GM04504 (cell line): Measurements from ENCODE around the gene PHLPP2.

Experiments
- DNase-seq: peaks from one replicate; pipeline ENCODE4 v3.0.0-alpha.2; 2012; ENCODE audit warnings: low read depth

PHLPP2 gene, protein sequence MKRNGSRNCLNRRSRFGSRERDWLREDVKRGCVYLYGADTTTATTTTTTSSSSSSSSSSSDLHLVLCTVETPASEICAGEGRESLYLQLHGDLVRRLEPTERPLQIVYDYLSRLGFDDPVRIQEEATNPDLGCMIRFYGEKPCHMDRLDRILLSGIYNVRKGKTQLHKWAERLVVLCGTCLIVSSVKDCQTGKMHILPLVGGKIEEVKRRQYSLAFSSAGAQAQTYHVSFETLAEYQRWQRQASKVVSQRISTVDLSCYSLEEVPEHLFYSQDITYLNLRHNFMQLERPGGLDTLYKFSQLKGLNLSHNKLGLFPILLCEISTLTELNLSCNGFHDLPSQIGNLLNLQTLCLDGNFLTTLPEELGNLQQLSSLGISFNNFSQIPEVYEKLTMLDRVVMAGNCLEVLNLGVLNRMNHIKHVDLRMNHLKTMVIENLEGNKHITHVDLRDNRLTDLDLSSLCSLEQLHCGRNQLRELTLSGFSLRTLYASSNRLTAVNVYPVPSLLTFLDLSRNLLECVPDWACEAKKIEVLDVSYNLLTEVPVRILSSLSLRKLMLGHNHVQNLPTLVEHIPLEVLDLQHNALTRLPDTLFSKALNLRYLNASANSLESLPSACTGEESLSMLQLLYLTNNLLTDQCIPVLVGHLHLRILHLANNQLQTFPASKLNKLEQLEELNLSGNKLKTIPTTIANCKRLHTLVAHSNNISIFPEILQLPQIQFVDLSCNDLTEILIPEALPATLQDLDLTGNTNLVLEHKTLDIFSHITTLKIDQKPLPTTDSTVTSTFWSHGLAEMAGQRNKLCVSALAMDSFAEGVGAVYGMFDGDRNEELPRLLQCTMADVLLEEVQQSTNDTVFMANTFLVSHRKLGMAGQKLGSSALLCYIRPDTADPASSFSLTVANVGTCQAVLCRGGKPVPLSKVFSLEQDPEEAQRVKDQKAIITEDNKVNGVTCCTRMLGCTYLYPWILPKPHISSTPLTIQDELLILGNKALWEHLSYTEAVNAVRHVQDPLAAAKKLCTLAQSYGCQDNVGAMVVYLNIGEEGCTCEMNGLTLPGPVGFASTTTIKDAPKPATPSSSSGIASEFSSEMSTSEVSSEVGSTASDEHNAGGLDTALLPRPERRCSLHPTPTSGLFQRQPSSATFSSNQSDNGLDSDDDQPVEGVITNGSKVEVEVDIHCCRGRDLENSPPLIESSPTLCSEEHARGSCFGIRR (N-terminal part only)

DNA sequence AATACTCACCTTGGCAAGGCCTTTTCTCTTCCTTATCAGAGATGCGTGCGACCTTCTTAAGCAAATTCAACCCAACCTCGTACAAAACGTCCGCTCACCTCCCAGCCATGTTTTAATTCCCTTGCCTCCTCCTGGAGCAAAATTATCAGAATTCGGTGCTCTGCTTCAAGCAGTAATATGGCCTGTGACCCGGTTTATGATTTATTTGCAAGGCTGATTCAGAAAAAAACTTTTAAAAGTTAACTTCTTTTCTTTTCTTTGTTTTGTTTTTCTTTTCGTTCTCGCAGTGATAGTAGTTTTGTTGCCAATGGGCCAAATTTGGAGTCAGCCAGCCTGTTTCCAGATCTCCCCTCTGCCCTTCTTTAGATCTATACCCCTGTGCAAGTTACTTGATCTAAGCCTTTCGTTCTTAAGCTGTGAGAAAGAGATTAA, at the start of gene PHLPP2:
TSS of gene PHLPP2 (minus strand) at position 382 of the 432 bp plus-strand sequence. CDS start 9,906 bp downstream, outside the sequence.
- DNase-seq: no peak

DNA sequence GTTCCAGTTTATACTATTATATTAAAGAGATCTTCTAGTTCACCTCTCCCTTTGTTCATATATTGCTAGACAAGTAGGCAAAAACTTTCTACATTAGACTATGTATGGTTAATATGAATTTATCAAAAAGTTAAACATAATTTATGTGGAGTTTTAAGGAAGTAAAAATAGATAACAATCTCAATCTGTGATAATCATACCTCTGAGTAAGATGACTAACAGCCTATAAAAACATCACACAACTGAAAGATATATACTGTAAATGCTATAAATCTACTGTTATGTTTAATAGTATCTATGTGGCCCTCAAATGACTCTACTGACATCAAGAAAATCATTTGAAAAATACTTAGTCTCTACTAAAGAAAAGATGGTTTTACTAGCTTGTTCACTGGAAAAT, 47.1 kb upstream of the PHLPP2 start:
- no peak for DNase-seq

DNA sequence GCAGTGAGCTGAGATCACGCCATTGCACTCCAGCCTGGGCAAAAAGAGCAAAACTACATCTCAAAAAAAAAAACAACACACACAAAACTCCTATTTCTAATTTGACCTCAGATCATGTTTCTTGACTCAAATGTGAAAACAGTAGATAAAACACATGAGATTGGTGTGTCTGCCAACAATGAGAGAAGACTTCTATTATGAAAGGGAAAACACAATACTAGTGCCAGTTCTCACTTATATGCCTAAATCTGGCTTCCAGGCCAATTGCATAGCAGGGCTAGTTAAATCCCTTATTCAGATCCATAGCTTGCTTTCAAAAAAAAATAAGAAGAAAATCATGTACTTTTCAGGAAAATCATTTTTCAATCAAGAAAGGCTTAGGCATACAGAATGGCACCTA, 44.7 kb upstream of the PHLPP2 start:
- no peak for DNase-seq

DNA sequence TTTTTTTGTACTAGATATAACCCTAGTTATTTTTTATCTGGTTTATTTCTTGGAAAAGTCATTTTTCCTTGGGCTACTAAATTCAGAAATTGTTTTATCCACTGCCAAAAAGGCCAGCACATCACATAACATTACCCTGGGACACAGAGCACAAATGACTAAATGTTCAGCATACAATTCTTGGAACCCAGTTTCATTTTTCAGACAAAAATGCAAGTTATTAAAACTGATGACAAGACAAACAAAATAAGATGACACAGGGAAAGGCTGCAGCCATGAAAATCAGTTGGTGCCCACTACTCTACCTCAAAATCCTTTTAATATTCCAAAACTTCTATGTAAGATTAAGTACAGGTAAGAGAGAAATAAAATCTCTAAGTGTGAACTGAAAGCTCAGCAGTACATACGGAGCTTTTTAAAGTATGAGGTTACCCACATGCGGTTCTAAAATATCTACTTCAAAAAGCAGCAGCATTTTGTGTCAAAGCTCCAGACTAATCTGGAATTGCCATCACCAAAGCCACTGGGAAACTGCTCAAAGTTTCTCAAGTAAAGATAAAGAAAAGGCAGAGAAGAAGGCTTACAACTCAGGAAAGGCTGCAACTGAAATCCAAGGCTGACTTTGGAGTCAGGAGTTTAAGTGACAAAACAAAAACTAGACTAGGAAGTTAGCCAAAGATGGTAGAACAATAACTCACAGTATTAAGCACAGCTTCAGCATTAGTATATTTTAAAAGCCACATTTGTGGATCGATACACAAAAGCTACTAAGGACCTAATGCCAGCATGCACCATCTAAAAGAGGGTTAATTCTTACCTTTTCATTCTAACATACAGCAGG, 42.8 kb upstream of the PHLPP2 start:
- DNase-seq: no peak

DNA sequence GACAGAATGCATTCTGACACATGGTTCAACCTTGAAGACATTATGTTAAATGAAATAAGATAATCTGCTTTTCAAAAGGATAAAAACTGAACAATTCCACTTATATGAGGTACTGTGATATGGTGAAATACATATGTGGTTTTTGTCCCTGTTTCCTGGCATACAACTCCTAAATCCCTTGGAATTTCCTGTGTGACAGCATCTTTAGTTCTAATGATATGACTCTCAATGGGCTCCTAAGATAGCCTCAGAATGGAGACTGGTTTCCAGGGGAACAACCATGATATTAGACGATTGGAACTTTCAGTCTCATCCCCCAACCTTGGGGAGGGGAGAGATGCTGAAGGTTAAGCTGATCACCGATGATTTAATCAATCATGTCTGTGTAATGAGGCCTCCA, 37.7 kb upstream of the PHLPP2 start:
- peak; percentile 33 for DNase-seq

DNA sequence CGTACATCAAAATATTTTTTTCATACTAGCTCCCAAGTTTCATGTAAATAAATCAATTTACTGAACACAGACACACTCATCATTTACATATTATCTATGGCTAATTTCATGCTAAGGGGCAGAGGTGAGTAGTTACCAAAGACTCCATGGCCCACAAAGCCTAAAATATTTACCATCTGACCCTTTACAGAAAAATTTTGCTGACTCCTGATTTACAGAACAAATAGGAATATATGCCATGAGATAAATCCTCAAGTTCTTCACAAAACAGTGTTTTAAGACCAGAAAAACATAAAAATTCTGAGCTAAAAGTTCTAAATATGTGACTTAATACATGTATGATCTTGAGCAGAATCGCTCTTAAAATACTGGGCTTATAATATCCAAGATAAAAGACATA, 36.6 kb upstream of the PHLPP2 start:
- no peak for DNase-seq

DNA sequence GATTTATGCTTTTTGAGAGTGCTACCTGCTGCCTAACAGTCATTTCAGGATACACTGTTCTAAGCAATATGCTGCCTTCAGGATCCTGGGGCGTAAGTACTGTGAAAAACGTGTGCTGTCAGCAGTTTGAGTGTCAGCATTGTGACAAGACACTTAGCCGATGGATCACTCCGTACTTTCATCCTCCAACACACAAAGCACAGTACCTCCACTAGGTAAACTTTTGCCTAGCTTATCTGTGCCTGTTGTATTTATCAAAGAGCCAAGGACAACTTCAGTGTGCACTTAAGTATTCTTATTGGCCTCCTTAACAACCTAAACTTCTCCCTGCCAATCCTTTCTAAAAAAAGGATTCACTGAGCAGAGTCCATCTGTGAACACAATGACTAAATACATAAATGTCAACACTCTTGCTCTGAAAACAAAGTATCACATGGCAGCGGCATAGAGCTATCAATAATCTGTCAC, 33.8 kb upstream of the PHLPP2 start:
- DNase-seq: no peak

DNA sequence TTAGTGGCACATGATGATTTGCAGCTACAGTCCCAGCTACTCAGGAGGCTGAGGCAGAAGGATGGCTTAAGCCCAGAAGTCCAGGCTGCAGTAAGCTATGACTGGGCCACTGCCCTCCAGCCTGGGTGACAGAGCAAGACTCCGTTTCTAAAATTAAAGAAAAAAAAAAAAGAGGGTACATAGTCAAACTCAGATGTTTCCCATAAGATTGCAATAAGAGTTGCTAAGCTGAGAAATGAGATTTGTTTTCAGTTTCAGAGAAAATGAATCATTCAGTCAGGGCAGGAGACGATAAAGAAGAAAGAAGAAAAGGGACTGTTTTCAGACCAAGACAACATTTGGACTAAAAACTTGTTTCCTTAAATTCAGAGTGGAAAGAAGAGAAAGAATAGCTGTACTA, 30.2 kb upstream of the PHLPP2 start:
- no peak for DNase-seq

DNA sequence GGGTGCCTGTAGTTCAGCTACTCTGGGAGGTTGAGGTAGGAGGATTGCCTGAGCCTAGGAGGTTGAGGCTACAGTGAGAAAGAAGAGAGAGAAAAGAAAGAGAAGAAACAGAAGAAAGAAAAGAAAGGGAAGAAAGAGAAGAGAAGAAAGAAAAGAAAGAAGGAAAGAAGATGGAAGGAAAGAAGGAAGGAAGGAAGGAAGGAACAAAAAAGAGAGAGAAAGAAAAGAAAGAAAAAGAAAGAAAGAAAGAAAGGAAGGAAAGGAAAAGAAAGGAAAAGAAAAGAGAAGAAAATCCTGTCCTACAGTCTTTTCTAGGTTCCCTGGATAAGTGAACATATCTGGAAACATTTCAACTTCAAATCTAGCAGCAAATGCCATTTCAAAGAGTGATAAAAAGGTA, 29.6 kb upstream of the PHLPP2 start:
- DNase-seq: no peak

DNA sequence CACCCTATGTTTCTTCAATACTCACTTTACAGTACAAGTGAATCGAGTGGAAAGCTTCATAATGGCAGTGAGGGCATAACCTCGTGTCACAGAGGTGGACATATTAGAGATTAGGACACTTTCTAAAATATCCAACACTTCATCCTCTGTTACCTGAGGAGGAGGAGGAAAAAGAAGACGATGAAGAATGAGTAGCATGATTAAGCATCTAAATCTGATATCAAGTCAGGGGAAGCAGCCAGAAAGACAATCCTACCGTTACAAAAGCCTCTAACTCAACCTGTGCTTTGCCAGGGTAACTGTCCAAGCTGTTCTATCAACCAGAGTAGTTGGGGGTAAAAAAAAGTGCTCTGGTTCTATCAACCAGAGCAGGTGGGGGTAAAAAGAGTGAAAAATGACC, 23.7 kb upstream of the PHLPP2 start:
- no peak for DNase-seq

DNA sequence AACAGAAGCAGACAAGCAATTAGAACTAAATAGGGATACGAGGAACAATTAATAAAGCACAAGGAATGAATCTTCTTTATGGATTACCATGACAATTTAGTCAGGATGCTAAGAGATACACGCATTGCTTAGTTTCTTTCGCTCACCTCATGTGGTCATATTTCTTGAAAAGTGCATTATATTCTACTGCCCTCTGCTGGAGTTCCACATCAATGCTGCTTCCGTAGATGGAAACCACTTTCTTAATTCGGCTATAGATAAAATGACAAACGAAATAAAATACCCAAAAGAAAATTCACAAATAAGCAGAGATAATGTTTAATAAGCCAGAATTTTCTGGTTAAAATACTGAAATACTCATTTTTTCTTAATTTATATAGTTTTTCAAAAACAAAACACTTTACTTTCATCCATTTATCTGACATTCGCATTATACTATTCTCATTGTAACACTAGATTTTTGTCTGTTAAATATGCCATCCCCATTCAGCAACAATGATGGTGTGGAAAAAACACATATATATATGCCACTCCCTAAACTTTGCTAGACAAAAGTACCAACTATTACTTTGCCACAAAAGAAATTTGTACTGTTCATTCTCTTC, 22.0 kb upstream of the PHLPP2 start:
- DNase-seq: no peak

DNA sequence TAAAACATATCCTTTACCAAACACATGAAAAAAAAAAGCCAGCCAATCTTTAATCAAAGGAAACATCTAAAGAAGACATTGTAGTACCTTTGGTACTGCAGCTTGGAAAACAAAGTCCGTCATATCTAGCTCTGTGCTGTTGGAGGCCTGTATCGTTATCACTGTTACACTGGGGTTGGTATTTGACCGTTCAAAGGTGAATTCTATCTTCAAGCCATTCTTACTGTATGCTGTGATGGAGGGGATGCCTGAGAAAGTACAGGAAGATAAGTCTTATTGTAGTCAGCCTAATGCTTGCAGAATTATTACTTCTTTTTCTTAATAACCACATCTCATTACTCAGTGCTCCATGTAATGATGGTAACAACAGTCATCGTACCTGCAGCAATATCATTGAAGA, 14.4 kb upstream of the PHLPP2 start:
- no peak for DNase-seq

DNA sequence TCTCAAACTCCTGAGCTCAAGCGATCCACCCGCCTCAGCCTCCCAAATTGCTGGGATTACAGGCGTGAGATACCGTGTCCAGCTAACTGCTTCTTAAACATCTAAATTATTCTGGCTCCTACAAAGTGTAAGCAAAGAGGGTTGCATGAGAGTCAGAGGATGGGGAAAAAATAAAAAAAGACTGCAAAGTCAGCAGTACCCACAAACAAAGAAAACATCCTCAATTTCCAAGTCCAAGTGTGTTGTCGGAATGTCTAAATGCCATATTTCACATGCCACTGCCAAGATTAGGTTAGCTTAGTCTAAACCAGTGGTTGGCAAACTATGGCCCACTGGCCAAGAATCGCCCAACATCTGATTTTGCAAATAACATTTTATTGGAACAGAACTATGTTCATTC, 13.0 kb upstream of the PHLPP2 start:
- DNase-seq: no peak

DNA sequence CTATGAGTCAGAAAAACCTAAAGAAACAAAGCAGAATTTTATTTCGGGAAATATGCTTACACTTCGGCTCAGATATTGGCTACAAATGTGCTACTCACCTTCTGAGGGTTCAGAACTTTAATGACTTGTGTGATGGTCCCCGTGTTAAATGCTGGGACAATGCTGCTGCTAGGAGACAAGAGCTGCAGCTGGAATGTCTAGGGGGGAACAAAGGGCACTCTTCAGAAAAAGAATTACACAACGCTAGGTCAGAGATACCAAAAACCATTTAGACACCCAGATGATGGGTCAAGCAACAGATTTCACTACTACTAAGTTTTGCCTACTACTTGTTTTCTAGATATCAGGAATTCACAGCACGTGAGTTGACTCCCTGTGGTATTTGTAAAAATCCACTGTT, 10.0 kb upstream of the PHLPP2 start:
- no peak for DNase-seq

DNA sequence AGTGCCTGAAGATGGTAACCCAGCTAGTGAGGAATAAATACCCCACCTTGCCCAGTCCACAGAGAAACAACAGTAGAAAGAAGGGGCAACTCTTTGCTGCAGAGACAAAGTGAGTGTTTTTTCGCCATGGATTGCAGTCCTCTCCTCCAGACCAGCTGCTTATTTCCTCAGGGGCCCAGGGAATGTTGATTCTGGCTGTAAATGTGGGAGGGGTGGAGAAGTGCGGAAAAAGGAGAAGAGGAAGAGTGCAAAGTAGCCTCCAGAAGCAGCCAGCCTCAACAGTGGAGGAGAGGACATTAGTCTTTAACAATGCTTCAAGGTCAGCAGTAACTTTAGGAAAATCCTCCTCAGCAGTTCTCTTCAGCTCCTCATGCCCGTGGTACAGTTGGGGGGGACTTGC, 8.1 kb upstream of the PHLPP2 start:
- DNase-seq: no peak

DNA sequence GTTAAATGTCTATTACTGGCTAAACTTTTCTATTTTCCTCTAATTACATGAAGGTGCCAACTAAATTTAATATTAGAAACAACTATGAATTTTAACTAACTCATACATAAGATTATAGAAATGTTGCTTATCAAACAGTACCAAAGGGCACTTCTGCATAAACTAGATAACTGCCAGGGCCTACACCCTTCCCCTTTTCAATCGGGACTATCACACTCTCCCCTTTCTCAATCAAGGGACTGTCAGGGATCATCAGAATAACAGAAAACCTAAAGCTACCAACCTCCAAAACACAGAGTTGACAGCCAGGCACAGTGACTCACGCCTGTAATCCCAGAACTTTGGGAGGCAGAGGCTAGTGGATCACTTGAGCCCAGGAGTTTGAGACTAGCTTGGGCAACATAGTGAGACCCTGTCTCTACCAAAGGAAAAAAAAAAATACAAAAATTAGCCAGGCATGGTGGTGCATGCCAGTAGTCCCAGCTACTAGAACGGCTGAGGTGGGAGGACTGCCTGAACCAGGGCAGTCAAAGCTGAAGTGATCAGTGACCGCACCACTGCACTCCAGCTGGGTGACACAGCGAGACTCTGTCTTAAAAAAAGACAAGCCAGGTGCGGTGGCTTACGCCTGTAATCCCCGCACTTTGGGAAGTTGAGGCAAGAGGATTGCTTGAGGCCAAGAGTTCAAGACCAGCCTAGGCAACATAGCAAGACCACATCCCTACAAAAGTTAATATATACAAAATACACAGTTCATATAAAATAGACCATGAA, 3.2 kb upstream of the PHLPP2 start:
- DNase-seq: no peak

DNA sequence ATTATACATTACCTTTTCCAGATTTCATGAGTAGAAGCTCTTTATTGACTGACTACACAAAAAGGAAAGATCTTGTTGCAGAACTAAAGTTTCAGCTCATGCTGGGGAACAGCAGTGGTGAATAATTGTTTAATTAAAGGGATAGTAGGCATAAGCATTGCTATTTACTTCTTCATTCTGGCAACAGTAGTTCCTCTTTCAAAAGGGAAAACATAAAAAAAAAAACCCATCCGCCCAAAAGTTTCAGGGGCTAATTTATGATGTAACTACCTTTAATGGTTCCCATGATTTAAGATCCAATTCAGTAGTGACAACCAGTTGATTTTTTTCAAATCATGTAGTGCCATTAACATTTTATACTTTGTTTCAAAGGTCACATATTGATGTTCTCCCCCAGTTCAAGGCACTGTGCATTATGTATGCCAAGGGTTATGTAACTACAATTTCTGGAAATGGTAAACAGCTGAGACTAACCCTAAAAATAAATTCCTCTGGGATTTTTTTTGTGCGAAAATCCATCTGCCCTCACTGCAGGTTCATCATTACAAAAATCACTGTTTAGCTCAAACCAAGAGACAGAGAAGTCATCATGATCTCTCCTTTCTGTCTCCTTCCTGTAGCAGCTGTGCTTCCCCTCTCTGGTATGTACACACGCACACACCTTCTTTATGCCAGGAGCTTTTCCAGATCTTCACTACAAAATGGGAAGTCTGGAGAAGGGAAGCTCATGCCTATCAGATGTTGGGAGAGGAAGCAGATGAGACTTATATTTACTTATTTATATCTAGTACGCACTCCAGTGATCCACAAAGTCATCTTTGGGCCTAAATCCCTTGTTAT, 2.2 kb upstream of the PHLPP2 start:
- DNase-seq: no peak

DNA sequence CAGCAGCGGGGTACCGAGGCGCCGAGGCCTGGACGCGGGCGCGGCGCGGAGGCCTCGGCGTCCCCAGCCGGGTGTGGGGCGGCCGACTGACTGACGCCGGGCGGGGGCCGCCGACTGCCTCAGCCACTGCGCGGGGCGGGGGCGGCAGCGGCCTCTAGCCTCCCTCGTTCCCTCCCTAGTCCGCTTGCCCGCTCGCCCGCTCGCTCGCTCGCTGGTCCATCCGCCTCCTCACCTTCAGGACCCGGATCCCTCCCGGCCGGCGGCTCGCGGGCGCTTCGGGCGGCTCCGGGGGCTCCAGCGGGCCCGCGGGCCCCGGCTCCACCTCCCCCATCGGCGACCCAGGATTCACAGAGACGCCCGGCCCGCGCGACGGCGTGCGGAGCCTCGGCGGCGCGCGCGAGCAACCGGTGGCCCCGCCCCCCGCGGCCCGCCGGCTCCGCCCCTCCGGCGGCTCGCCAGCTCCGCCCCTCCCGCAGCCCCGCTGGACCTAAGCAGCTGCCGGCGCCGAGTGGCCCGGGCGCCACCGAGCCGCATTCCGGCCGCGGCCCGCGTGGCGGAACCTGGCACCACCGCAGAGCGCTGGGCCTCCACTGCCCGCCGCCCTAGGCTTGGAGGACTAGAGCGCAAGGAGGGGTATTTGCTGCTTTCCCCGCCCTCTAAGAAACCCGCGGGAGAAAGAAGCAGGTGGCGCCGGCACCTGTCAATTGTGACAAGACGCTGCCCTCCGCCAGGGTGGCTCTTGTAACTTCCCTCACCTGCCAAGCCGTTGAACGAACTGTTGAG, 773 bp downstream of the PHLPP2 start:
- DNase-seq: peak; percentile 34
